Fibroblast of skin of right biceps (primary cell): Measurements from ENCODE around the gene GALNT1.
A peak's percentile ranks its signal among the peaks of the same experiment; 100 is the strongest.

ENCODE experiments used
- DNase-seq: peaks from one replicate; pipeline ENCODE4 v3.0.0-alpha.2; 2013

GALNT1 gene

GRCh38 chr18:35582899-35583558, 1.5 kb downstream of the GALNT1 start:
- peak; percentile 30 for DNase-seq

DNA sequence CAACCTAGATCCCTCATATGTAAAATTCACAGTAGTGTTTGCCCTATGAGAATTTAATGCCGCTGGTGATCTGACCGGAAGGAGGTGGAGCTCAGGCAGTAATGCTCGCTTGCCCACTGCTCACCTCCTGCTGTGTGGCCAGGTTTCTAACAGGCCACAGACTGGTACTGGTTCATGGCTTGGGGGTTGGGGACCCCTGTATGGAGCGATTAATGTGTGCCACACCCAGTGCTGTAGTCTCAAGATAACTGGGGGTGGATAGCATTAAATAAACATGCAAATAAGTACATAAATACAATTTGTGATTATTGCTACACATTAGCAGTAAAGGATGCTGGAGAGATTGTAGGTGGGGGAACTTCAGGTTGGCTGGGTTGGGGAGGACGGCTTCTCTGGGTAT, 3.2 kb downstream of the GALNT1 start:
- no peak for DNase-seq

DNA sequence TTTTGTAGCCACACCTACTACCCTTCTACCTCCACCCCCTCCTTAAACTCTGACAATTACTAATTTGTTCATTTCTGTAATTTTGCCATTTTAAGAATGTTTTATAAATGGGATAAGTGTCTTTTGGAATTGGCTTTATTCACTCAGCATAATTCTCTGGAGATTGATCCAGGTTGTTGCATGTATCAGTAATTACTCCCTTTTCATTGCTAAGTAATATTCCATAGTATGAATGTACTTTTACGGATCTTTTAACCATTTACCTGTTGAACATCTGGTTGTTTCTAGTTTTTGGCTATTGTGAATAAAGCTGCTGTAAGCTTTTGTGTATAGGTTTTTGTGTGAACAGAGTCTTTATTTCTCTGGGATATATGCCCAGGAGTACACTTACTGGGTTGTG, 4.1 kb downstream of the GALNT1 start:
- no peak for DNase-seq

GRCh38 chr18:35588122-35588521, 6.6 kb downstream of the GALNT1 start:
- no peak for DNase-seq

DNA sequence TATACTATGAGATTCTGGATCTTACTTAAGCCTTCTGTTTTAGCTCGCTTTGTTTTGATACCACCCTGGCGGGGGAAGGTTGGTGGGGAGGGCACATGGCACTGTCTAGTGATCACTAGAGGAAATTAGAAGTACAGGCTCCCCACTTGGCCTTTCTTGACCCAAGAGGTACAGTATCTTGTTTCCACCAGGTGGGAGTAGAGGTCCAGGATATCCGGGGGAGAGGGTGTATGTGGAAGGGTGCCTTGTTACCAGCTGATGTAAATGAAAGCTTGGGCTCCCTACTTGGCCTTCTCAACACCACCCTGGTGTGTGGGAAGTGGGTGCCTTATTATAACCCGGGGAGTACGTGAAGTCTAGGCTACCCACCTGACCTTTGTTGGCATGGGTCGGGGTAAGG, 7.5 kb downstream of the GALNT1 start:
- DNase-seq: no peak

DNA sequence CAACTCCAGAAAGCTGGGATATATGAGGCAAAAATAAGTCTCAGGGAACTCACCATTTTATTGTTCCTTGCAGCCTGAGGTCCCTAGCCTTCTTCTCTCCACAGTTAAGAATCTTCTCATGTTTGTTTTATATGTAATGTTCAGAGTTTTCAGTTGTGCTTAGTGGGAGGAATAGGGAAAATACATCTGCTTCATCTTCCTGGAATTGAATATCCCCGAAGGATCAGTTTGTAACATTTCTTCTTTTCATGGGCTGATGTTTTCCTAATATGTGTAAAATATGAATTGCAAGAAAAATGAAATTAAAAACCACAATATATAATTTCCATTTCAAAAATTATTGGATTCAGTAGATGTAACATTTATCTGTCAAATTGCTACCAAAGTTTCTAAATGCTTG, 8.0 kb downstream of the GALNT1 start:
- no peak for DNase-seq

DNA sequence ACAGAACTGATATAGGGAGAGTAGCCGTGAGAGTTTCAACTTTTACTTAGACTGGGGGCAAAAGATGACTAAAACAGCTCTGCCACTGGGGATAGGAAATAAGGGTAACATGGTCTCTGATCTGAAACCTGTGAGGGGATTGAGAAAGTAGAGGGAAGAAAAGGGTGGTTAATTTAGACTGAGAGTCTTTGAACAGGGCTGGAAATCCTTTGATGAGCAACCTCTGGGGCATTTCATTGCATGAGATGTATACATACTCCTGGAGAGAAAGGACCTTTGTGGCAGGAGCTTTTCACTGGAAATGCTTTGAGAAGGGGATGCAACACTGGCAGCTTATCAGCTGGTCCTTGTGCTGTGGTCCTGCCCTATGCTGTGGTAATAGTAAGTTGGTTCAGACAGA, 9.4 kb downstream of the GALNT1 start:
- DNase-seq: no peak

DNA sequence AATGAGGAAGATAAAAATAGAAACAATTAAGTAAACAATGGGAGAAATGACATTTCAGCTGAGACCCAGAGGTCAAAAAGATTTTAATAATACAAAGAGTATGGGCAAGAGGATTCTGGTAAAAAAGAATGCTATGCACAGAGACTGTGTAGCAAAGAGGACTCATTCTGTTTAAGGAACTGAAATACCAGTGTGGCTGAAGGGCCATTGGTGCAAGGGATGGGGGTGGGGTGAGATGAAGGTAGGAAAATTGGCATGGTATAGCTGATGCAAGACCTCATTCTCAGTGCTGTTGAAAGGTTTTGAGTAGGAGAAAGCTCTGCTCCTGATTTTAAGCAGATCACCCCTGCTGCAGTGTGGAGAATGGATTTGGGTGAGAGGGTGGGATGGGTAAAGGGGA, 10.8 kb downstream of the GALNT1 start:
- no peak for DNase-seq

DNA sequence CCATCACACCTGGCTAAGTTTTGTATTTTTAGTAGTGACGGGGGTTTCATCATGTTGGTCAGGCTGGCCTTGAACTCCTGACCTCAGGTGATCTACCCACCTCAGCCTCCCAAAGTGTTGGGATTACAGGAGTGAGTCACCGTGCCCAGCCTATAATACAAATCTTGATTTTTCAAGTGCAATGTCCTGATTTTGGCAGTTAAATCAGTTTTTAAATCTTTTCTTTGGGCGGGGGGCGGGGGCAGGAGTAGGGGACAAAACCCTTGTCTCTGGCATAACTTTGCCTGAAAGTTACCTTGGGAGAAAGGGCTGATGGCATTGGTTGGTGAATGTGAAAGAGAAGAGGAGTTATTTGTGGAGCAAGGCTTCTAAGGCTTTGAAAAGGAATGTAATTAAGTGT, 12.3 kb downstream of the GALNT1 start:
- DNase-seq: no peak

GRCh38 chr18:35597758-35598157, 16.2 kb downstream of the GALNT1 start:
- DNase-seq: no peak

- DNase-seq: no peak
These were observed 20.8 kb downstream of the GALNT1 start for GRCh38 chr18:35602193-35602820.

GRCh38 chr18:35603008-35603407, 21.5 kb downstream of the GALNT1 start:
- DNase-seq: no peak

DNA sequence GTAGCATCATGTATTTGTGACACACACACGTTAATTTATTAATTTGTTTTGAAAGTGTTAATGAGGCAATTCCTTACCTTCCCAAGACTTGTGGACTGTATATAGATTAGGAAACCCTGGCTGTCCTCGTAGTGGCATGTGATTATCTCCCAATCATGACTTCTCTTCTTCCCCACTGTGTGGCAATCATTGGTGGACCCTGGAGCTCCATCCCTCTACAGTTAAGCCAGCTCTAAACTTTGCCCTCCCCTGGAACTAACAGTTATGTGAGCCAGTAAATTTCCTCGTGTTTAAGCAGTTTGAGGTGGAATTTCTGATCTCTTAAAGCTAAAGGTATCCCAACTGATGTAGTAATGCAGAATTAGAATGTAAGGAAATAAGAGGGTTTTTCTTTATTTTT, 22.0 kb downstream of the GALNT1 start:
- DNase-seq: no peak

DNA sequence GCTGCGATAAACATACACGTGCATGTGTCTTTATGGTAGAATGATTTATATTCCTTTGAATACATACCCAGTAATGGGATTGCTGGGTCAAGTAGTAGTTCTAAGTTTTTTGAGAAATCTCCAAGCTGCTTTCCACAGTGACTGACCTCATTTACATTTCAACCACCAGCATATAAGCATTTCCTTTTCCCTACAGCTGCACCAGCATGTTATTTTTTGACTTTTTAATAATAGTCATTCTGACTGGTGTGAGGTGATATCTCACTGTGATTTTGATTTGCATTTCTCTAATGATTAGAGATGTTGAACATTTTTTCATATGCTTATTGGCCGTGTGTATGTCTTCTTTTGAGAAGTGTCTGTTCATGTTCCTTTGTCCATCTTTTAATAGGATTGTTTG, 22.8 kb downstream of the GALNT1 start:
- no peak for DNase-seq

DNA sequence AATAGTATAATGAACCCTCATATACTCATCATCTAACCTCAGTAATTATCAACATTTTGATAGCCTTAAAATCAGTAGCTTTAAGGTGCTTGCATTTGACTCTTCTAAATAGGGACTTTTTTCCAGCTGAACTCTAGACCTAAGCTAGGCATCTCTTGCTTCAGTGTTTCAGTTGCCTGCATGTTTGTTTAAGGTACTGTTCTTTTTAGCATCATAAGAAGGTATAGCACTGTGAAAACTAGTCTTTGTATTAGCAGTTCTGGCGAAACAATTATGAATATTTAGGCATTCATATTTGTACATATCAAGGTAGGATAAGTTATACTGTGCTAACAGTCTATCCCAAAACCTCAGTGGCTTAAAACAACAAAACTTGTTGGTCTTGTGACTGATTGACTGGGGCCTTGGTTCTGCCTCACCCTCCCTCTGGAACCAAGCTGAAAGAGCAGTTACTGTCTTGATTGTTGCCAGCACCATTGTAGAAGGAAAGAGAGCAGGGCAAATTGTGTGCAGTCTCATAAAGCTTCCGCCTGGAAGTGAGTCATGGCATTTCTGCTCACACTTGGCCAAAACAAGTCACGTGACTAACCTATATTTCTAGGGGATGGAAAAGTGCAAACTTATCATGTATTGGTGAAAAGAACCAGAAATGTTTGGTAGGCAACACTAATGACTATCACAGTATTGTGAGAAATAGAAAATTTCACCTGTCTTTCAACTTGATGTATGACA, 24.3 kb downstream of the GALNT1 start:
- DNase-seq: peak; percentile 20

GRCh38 chr18:35609236-35609635, 27.7 kb downstream of the GALNT1 start:
- no peak for DNase-seq

DNA sequence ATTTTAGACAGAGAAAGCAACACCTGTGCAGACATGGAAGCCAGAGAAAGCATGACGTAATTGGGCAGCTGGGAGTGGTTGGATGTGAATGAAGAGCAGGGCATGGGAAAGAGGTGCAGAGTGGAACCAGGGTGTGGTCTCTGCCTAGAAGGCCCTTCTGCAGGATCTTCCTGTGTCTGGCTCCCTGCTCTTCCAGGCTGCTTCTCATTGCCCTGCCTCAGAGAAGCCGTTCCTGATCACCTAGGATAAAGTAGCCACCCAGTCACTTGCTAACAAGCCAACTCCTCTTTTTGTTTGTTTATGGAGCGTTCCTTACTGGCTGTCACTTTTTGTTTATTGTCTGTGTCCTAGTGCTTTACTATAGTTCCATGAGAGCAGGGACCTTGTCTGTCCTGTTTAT, 28.5 kb downstream of the GALNT1 start:
- no peak for DNase-seq

GRCh38 chr18:35610724-35611123, 29.2 kb downstream of the GALNT1 start:
- DNase-seq: no peak

DNA sequence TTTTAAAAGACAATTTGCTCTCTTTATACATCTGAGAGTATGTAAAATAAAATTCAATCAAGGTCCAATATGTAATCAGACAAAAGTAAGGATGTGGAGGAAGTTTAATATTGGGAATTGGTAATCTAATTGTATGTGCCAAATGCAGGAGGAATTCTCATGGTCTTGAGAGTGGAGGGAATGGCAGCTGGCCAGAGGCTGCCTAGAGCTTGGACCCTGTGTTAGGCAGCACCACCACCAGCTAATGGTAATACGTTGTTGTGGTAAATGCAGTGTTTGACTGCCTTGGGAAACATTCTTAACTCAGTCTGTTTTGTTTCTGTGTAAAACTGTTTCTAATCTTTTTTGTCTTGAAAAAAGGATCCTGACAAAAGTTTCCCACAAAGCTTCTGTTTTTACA, 30.0 kb downstream of the GALNT1 start:
- no peak for DNase-seq

DNA sequence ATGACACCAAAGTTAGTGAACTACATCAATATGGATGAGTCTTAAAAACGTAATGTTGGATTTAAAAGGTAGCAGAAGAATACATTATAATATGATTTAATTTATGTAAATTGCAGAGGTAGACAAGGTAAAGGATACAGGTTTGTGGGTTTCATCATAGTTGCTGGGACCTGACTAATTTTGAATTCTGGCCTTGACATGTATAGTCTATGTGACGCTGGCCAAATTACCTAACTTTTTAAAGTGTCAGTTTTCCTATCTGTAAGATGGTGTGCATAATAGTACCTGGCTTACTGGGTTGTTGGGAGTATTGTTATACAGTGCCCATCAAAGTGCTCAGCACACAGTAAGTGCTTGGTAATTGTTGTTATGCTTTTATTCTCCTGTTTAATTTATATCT, 34.5 kb downstream of the GALNT1 start:
- DNase-seq: no peak

DNA sequence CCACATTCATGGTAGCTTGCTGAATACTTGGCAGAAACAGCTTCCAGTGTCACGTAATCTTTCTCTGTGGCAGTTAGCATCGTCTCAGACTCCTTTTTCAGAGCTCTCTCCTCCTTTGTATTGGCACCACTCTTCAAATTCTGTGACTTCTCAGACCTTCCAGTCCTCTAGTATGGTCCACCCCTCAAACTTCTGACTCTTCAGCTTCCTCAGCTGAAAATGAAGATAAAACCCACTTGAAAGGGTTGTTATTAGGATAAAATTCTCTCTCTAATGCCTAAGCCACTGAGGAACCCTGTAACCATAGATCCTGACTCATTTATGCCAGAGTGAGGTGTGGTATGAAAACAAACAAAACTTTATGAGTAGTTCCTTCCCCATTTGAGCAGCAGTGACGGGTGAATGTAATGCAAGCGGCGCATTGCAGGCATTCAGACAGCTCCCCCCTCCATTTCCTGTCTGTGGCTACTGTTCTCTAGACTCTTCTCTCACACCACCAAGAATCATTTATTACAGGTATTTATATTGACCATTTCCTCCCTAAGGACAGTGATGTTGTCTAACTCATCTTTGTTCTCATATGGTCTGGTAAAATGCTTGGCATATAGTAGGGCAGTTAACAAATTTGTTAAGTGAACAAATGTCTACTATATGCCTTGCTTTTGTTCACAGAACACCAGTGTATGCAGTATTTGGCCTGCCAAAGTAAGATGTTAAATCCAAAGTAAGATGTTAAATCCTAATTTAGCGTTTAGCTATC, 35.3 kb downstream of the GALNT1 start:
- DNase-seq: peak; percentile 87

GRCh38 chr18:35617865-35618264, 36.3 kb downstream of the GALNT1 start:
- DNase-seq: no peak

DNA sequence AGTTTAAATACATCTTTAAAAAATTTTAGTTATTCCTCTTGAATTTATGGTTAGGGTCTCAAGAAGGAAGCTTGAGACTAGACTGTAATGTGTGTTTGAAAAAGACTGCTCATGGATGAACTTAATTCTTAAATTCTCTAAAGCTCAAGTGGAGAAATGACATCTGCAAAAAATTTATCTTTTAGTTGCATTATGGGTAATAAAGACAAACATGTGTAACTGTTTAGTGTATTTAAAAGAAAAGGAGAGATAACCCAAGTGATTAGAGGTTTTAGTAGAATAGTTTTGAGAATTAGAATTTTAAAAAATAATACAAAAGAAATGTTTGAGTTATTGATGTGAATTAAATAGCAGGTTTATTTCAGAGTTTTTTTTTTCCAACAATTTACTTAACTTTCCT, 36.7 kb downstream of the GALNT1 start:
- DNase-seq: no peak

- peak; percentile 21 for DNase-seq
These were observed 37.2 kb downstream of the GALNT1 start for GRCh38 chr18:35618696-35619095.
